Mesothelial cell of epicardium (in vitro differentiated cells): ENCODE measurements around the gene ADM2. TPM values are rescaled to one million over a fixed set of nuclear protein-coding genes. Genes with fewer than 3 reads are reported as not detected.

Experiments used
- DNase-seq, 2 experiments: peaks; one replicate each; pipeline ENCODE4 v3.0.0; 2021; ENCODE audit warnings: low spot score in 2 of 2; ENCODE audit not compliant: unreplicated experiment in 2 of 2
- H3K27ac Mint-ChIP-seq: 2 replicates; pipeline ENCODE4 v1.8.0; 2021; ENCODE audit warnings: mixed read lengths
- H3K27me3 Mint-ChIP-seq: 2 replicates; pipeline ENCODE4 v1.8.0; 2021; ENCODE audit warnings: low read depth, mixed read lengths
- H3K36me3 Mint-ChIP-seq: 2 replicates; pipeline ENCODE4 v1.8.0; 2021; ENCODE audit warnings: mixed read lengths
- H3K4me1 Mint-ChIP-seq: 2 replicates; pipeline ENCODE4 v1.8.0; 2021; ENCODE audit warnings: mixed read lengths
- H3K4me3 Mint-ChIP-seq: 2 replicates; pipeline ENCODE4 v1.8.0; 2021; ENCODE audit warnings: mild to moderate bottlenecking, moderate library complexity, mixed read lengths
- H3K9me3 Mint-ChIP-seq: 2 replicates; pipeline ENCODE4 v1.8.0; 2021; ENCODE audit warnings: mixed read lengths
- CTCF ChIP-seq: fragments of 200-600 bp; sonication (generic); IDR thresholded peaks from one replicate; pipeline ENCODE4 v1.5.0; 2021; ENCODE audit warnings: antibody characterized with exemption; ENCODE audit not compliant: unreplicated experiment
- total RNA-seq: library from RNA; stranded (reverse); gene quantifications from 3 replicates; pipeline ENCODE4 v1.2.1, GENCODE V29; 2021

ADM2 gene
- total RNA-seq, 1 donor from 2014 or later = 1.4 TPM

GRCh38 chr22:50467773-50468440 lies 13.4 kb upstream of the ADM2 start:
- Mint-ChIP-seq H3K27me3 (no peaks in the 10 kb centered on the region), H3K9me3 (no peaks in the 10 kb centered on the region), H3K4me1 (peaks cover 10% of the 10 kb centered on the region), H3K4me3 (no peak overlapping the region), H3K27ac (no peak overlapping the region), H3K36me3 (peaks cover 8% of the 10 kb centered on the region)
- no peak for TF ChIP-seq CTCF
- DNase-seq = no peak

GRCh38 chr22:50468626-50469025 lies 12.7 kb upstream of the ADM2 start:
- H3K27me3 Mint-ChIP-seq = no peaks in the 10 kb centered on the region
- DNase-seq = no peak
- peaks cover 5% of the 10 kb centered on the region for H3K36me3 Mint-ChIP-seq
- H3K27ac Mint-ChIP-seq = no peak overlapping the region
- H3K4me1 Mint-ChIP-seq = peaks cover 18% of the 10 kb centered on the region
- H3K4me3 Mint-ChIP-seq = no peak overlapping the region
- H3K9me3 Mint-ChIP-seq = no peaks in the 10 kb centered on the region
- TF ChIP-seq CTCF = no peak

- H3K27ac Mint-ChIP-seq = no peak overlapping the region
- no peak overlapping the region for H3K4me3 Mint-ChIP-seq
- no peaks in the 10 kb centered on the region for H3K27me3 Mint-ChIP-seq
- TF ChIP-seq CTCF = no peak
- H3K36me3 Mint-ChIP-seq = peaks cover 3% of the 10 kb centered on the region
- no peak for DNase-seq
- H3K9me3 Mint-ChIP-seq = no peaks in the 10 kb centered on the region
- peaks cover 23% of the 10 kb centered on the region for H3K4me1 Mint-ChIP-seq
Observed at GRCh38 chr22:50469377-50470305, 11.7 kb upstream of the ADM2 start.

- no peak for DNase-seq
- TF ChIP-seq CTCF = no peak
- Mint-ChIP-seq H3K4me3 (no peak overlapping the region), H3K27ac (peak overlapping the region; percentile 26), H3K4me1 (peaks cover 27% of the 10 kb centered on the region), H3K27me3 (no peaks in the 10 kb centered on the region), H3K9me3 (no peaks in the 10 kb centered on the region), H3K36me3 (peaks cover 3% of the 10 kb centered on the region)
Observed at GRCh38 chr22:50470491-50470890, 10.9 kb upstream of the ADM2 start.

- H3K4me3 Mint-ChIP-seq = no peak overlapping the region
- no peak for TF ChIP-seq CTCF
Observed at GRCh38 chr22:50471197-50471847, 10.0 kb upstream of the ADM2 start.

More at GRCh38 chr22:50471197-50471847, 10.0 kb upstream of the ADM2 start:
- Mint-ChIP-seq H3K4me1 (peaks cover 28% of the 10 kb centered on the region), H3K9me3 (no peaks in the 10 kb centered on the region), H3K27ac (no peak overlapping the region), H3K36me3 (peaks cover 3% of the 10 kb centered on the region), H3K27me3 (no peaks in the 10 kb centered on the region)
- DNase-seq = no peak
